Skeletal muscle tissue (tissue), 4 donors: ENCODE data around the gene STYXL1. TPM values are rescaled to one million over a fixed set of nuclear protein-coding genes. Genes with fewer than 3 reads are reported as not detected.

Experiments
- H3K27ac ChIP-seq: one replicate; pipeline ENCODE4 v1.7.0; 2013; ENCODE audit warnings: mild to moderate bottlenecking, low read depth, low read length, inconsistent platforms
- H3K27me3 ChIP-seq, 3 donors: one replicate each; pipeline ENCODE4 v1.7.0; 2013; ENCODE audit warnings: low read length in 3 of 3; ENCODE audit not compliant: control insufficient read depth in 3 of 3, insufficient read depth in 3 of 3
- H3K36me3 ChIP-seq, 3 donors: one replicate each; pipeline ENCODE4 v1.7.0; 2013; ENCODE audit warnings: low read length in 3 of 3; ENCODE audit not compliant: control insufficient read depth in 3 of 3, insufficient read depth in 3 of 3
- H3K4me1 ChIP-seq, 3 donors: one replicate each; pipeline ENCODE4 v1.7.0; 2013; ENCODE audit warnings: low read length in 3 of 3, mild to moderate bottlenecking in 3 of 3; ENCODE audit not compliant: control insufficient read depth in 3 of 3, insufficient read depth in 3 of 3
- H3K4me3 ChIP-seq, 3 donors: one replicate each; pipeline ENCODE4 v1.7.0; 2013; ENCODE audit warnings: low read length in 3 of 3
- H3K9ac ChIP-seq, 3 donors: one replicate each; pipeline ENCODE4 v1.7.0; 2013; ENCODE audit warnings: low read length in 3 of 3, mild to moderate bottlenecking in 3 of 3, moderate library complexity in 2 of 3, low read depth in 1 of 3
- H3K9me3 ChIP-seq, 3 donors: one replicate each; pipeline ENCODE4 v1.7.0; 2013; ENCODE audit warnings: low read length in 3 of 3; ENCODE audit not compliant: control insufficient read depth in 3 of 3
- total RNA-seq: library from RNA; depleted of rRNA; stranded (reverse); fragments of >200 nt; gene quantifications from one replicate; pipeline ENCODE4 v1.2.3, GENCODE V29; 2014
- donor health status: Osteomylitis.

STYXL1 gene
- total RNA-seq, 1 donor from 2014 or later, result 31.8 TPM

DNA sequence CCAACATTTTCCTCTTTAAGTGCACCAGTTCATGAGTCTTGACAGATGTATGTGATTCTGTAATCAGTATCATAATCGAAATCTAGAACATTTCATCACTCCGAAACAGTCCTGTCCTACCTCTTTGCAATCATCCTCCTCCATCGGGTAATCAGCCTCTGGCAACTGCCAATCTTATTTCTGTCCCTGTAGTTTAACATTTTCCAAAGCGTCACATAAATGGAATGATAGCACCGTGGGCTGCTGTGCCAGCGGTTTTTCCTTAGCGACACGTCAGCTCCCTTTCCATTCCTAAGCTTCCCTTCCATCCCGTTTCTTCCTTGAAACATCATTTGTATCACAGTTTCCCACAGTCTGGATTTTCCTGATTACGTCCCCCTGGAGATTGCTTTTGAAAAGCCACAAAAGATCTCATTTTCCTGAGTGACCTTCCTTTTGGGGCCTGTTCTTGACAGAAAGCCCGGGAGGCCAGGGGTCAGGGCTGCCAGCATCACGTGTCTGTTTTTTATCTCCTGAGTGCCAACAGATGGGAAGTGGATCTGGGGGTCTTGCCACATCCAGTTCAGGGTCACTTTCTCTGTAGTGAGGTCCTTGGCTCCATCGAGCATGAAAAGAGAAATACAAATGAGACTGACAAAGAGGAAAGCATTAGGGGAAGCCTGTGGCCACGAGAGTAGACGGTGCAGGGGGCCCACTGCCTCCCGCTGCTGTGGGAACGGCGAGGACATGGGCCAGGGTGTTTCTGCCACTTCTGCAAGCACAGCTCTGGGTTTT, 85.0 kb downstream of the STYXL1 start:
- Histone ChIP-seq H3K9me3 (no peaks in the 10 kb centered on the region), H3K9ac (peak overlapping the region; percentile 10 to 68 (median 45)), H3K4me1 (peaks cover 47 to 52% (median 51%) of the 10 kb centered on the region in 3 donors), H3K36me3 (peaks cover 0 to 5% (median 5%) of the 10 kb centered on the region in 3 donors), H3K27ac (peak overlapping the region; percentile 82), H3K27me3 (no peaks in the 10 kb centered on the region), H3K4me3 (peak overlapping the region in 1 of 3 donors; percentile 24)

DNA sequence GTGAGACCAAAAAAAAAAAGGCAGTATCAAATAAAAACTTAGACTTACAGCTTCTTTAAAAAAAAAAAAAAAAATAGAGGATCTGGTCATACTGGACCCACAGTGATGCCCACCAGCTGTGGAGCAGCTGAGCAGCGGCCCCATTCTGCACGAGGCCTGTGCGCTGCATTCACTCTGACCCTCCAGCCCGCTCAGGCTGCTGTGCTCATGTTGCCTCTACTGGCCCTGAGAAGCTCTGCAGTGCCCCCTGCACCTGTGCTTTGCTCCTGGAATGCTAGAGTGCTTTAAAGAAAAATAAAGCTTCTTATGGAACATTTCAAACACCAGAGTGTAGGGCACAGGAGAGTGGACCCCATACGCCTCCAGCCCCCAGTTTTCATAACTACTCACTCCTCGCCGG, 86.6 kb downstream of the STYXL1 start:
- Histone ChIP-seq H3K27me3 (no peaks in the 10 kb centered on the region), H3K4me3 (no peak overlapping the region), H3K4me1 (peaks cover 32 to 45% (median 39%) of the 10 kb centered on the region in 3 donors), H3K9ac (no peak overlapping the region), H3K36me3 (peaks cover 4 to 13% (median 10%) of the 10 kb centered on the region in 3 donors), H3K27ac (peak overlapping the region; percentile 82), H3K9me3 (no peaks in the 10 kb centered on the region)

DNA sequence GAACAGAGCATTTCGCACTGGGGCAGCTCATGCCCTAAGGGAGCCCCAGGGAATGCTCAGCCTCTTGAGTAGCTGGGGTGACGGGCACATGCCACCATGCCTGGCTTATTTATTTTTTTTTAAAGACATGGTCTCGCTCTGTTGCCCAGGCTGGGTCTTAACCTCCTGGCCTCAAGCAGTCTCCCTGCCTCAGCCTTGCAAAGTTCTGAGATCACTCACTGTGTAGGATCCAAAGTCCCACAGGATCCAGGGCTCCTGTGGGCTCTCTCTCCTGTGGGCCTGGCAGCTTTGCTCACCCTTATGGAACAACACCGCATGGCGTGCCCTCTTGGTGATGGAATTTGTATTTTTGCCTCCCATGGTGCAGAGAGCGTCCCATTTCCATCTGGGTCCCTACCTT, 87.4 kb downstream of the STYXL1 start:
- Histone ChIP-seq H3K27me3 (no peaks in the 10 kb centered on the region), H3K9ac (no peak overlapping the region), H3K4me1 (peaks cover 32 to 45% (median 36%) of the 10 kb centered on the region in 3 donors), H3K36me3 (peaks cover 9 to 15% (median 13%) of the 10 kb centered on the region in 3 donors), H3K27ac (no peak overlapping the region), H3K4me3 (no peak overlapping the region), H3K9me3 (no peaks in the 10 kb centered on the region)

DNA sequence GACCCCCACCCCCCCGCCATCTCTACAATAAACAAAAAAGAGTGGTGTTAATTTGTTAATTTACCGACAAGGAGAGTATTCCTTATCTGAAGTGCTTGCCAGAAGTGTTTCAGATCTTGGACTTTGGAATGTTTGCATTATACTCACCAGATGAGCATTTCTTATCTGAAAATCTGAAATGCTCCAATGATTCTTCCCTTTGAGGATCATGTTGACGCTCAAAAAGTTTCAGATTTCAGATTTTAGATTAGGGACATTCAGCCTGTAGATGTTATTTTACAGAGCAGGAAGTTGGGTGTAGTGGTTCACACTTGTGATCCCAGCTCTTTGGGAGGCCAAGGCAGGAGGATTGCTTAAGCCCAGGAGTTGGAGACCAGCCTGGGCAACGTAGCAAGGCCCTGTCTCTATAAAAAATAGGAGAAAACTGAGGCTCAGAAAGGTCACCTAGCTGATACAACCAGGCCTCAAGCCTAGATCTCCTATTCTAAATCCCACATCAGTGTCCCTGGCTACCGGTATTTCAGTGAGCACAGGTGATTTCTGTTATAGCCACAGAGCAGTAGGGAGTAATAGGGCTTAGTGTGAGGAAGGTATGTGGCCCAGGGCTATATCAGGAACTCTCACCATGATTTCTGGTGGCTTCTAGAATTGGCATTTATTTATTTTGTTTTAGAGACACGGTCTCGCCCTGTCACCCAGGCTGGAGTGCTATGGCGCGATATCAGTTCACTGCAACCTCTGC, 88.8 kb downstream of the STYXL1 start:
- H3K36me3 ChIP-seq, result peaks cover 12 to 21% (median 16%) of the 10 kb centered on the region in 3 donors

DNA sequence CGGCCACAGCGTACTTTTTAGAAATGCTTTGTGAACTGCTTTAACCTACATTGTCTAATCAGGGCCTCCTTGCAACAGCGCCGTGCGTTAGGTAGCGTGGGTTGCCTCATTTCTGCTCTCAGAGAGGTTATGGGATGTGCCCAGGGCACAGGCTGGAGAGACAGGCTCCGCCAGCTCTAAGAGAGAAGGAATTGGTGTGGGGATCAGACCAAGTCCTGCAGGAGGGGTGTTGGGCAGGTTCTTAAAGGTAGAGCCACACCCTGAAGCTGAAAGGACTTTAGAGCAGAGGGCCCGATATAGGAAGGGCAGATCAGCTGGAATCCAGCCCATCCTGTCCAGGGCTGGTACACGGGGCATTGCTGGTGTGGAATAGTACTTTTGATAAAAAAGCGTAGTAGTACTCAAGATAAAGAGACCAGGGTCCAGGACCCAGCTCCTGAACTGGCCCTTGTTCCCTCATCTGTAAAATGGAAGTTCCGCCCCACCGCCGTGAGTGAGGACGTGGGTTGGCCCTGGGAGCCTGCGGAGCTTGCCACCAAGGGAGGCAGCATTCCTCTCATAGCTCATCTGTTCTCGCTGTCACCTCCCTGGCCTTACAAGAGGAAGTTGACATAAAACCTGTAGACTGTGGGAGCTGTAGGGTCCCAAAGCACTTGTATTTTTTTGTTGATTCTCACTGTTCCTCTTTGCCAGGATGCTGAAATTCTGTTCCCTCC, 90.6 kb downstream of the STYXL1 start:
- Histone ChIP-seq H3K27me3 (no peaks in the 10 kb centered on the region), H3K4me3 (no peak overlapping the region), H3K9me3 (no peaks in the 10 kb centered on the region), H3K27ac (no peak overlapping the region), H3K36me3 (peaks cover 16 to 25% (median 18%) of the 10 kb centered on the region in 3 donors), H3K9ac (no peak overlapping the region), H3K4me1 (peaks cover 20 to 35% (median 22%) of the 10 kb centered on the region in 3 donors)

More for the DNA sequence above, 88.8 kb downstream of the STYXL1 start:
- Histone ChIP-seq H3K27me3 (no peaks in the 10 kb centered on the region), H3K27ac (no peak overlapping the region), H3K9ac (no peak overlapping the region), H3K4me1 (peaks cover 31 to 45% (median 37%) of the 10 kb centered on the region in 3 donors), H3K9me3 (no peaks in the 10 kb centered on the region), H3K4me3 (no peak overlapping the region)

DNA sequence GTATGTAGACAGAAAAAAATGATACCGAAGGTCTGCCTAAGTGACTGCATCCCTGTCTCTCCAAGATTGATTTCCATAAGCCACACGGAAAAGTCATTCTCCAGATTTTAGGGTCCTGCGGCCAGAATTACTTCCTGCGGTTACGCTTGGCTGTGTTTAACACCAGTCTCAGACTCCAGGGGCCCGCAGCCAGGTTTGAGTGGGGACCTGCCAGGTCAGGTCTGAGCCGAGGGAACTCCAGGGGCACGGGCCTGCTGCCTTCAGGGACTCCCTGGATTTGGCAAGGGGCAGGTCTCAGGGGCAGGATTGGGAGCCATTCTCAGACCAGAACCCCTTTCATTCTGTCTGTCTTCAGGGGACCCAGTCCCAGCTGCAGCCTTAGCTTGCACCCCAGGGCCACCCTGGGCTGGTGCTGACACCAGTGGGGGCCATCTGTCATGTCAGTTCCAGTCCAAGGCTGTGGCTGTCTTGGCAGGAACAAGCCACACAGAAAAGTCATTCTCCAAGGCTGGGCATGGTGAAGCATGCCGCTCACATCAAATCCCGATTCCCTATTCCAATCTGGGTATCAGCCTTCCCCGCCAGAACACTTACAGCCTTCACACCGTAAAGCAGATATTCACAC, 92.4 kb downstream of the STYXL1 start:
- peak overlapping the region in 2 of 3 donors; percentile 23 to 25 for H3K9ac ChIP-seq
- peak overlapping the region; percentile 57 for H3K27ac ChIP-seq
- H3K27me3 ChIP-seq, result no peaks in the 10 kb centered on the region
- peaks cover 17 to 38% (median 21%) of the 10 kb centered on the region in 3 donors for H3K4me1 ChIP-seq
- no peaks in the 10 kb centered on the region for H3K9me3 ChIP-seq
- peaks cover 16 to 25% (median 18%) of the 10 kb centered on the region in 3 donors for H3K36me3 ChIP-seq
- H3K4me3 ChIP-seq, result no peak overlapping the region

DNA sequence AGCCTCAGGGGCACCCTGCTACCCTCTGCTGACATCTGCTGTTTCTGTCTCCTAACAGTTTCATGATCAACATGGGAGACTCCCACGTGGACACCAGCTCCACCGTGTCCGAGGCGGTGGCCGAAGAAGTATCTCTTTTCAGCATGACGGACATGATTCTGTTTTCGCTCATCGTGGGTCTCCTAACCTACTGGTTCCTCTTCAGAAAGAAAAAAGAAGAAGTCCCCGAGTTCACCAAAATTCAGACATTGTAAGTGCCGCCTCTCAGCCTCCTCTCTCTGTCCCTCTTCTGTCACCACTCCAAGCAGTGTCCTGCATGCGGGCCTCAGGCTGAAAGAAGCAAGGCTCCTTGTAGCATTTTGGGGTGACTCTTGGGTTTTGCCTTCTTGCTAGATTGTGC, 93.9 kb downstream of the STYXL1 start:
- no peaks in the 10 kb centered on the region for H3K9me3 ChIP-seq
- H3K9ac ChIP-seq, result no peak overlapping the region
- peaks cover 16 to 25% (median 18%) of the 10 kb centered on the region in 3 donors for H3K36me3 ChIP-seq
- no peak overlapping the region for H3K27ac ChIP-seq
- H3K27me3 ChIP-seq, result no peaks in the 10 kb centered on the region
- H3K4me3 ChIP-seq, result no peak overlapping the region
- peaks cover 21 to 44% (median 29%) of the 10 kb centered on the region in 3 donors for H3K4me1 ChIP-seq

DNA sequence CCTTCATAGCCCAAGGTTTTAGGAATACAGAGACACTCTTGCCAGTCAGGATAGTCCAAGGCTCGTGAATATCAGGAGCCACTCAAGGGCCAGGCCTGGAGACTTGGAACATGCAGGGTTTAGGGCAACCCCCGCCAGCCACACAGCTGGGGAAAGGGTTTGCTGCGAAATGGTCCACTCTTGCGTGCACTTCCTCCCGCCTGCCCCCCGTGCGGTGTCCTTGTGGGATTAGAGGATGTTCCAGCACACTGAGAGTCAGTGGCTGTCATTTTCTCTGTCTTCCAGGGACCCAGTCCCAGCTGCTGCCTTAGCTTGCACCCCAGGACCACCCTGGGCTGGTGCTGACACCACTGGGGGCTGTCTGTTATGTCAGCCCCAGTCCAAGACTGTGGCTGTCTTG, 94.4 kb downstream of the STYXL1 start:
- Histone ChIP-seq H3K9me3 (no peaks in the 10 kb centered on the region), H3K27me3 (no peaks in the 10 kb centered on the region), H3K36me3 (peaks cover 15 to 24% (median 18%) of the 10 kb centered on the region in 3 donors), H3K27ac (no peak overlapping the region), H3K4me1 (peaks cover 24 to 49% (median 34%) of the 10 kb centered on the region in 3 donors), H3K4me3 (no peak overlapping the region), H3K9ac (no peak overlapping the region)

DNA sequence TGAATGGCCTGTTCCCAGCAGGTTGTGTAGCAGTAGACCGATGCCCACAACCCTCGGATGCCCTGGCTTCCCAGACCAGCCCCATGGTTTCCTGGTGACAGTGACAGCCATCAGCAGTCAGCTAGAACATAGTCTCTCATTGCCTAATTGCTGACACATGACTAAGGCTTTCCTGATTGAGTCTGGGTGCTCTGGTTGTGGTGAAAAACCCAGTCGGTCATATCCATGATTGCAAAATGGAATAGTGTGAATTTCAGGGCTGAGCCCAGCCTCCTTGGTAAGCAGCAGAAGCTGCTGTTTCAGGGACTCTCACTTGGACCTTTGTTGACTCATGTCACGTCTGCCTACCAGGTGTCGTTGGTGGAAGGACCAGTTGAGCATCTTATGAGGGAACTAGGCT, 96.3 kb downstream of the STYXL1 start:
- no peak overlapping the region for H3K4me3 ChIP-seq
- H3K27ac ChIP-seq, result peak overlapping the region; percentile 45
- peaks cover 29 to 54% (median 47%) of the 10 kb centered on the region in 3 donors for H3K4me1 ChIP-seq

More for the DNA sequence above, 96.3 kb downstream of the STYXL1 start:
- Histone ChIP-seq H3K27me3 (no peaks in the 10 kb centered on the region), H3K9ac (peak overlapping the region in 1 of 3 donors; percentile 25), H3K36me3 (peaks cover 7 to 16% (median 15%) of the 10 kb centered on the region in 3 donors), H3K9me3 (no peaks in the 10 kb centered on the region)
